Activated T-helper 17 cell treated with anti-CD3 and anti-CD28 coated beads, Interleukin-2, amount 50 U/mL, for 72 hours (primary cell): ENCODE data around the gene ARAF. TPM values are rescaled to one million over a fixed set of nuclear protein-coding genes. Genes with fewer than 3 reads are reported as not detected.
A peak's percentile ranks its signal among the peaks of the same experiment; 100 is the strongest.
"Not testable (repeated sequence)": the region's sequence is repeated elsewhere in the genome, so short reads cannot be mapped to it uniquely, and the experiment has no call there.

Experiments used
- ATAC-seq: fragments of 150-1000 bp; cut with Tn5 transposase; replicated peaks from 2 replicates; pipeline ENCODE4 v1.10.0; 2021; ENCODE audit warnings: mild to moderate bottlenecking, moderate library complexity
- H3K27ac Mint-ChIP-seq: one replicate; pipeline ENCODE4 v1.8.0; 2022; ENCODE audit warnings: mixed read lengths
- H3K27me3 Mint-ChIP-seq: one replicate; pipeline ENCODE4 v1.8.0; 2022; ENCODE audit warnings: mixed read lengths
- H3K36me3 Mint-ChIP-seq: one replicate; pipeline ENCODE4 v1.8.0; 2022; ENCODE audit warnings: low read depth, mild to moderate bottlenecking, mixed read lengths
- H3K4me1 Mint-ChIP-seq: one replicate; pipeline ENCODE4 v1.8.0; 2022; ENCODE audit warnings: mixed read lengths
- H3K4me3 Mint-ChIP-seq: one replicate; pipeline ENCODE4 v1.8.0; 2022; ENCODE audit warnings: mild to moderate bottlenecking, mixed read lengths
- H3K9me3 Mint-ChIP-seq: one replicate; pipeline ENCODE4 v1.8.0; 2022; ENCODE audit warnings: mixed read lengths
- total RNA-seq, 2 donors: library from RNA; stranded (reverse); gene quantifications; one replicate each; pipeline ENCODE4 v1.2.3, GENCODE V29; 2022

ARAF gene
- total RNA-seq, 2 donors from 2014 or later, result 74.8 to 75.5 TPM

DNA sequence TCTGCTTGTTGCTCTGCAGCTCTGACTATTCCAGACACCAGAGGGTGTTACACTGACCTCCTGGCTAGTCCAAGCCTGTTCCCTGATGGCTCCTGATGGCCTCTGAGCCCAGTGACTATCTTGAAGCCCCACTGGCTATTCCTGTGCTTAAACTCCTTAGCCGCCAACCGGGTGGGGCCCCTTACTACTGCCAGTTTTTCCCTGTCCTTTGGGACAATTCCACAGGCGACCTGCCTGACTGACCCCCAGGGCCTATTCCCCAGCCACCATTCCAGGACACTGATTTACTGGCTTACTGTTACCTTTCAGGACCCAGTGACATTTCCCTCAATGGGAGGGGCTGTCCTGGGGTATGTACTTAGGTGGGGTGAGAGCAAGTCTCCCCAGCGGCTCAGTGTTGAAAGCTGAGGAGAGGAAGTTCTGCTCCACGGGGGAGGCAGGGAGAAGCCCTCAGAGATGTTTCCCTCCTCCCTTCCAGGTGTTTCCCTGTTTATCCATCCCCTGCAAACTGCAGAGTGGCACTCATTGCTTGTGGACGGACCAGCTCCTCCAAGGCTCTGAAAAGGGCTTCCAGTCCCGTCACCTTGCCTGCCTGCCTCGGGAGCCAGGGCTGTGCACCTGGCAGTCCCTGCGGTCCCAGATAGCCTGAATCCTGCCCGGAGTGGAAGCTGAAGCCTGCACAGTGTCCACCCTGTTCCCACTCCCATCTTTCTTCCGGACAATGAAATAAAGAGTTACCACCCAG is 25.2 kb downstream of the ARAF start:
- no peak overlapping the region for H3K4me3 Mint-ChIP-seq
- no peaks in the 10 kb centered on the region for H3K9me3 Mint-ChIP-seq
- peaks cover 16% of the 10 kb centered on the region for H3K4me1 Mint-ChIP-seq
- no peaks in the 10 kb centered on the region for H3K27me3 Mint-ChIP-seq
- H3K27ac Mint-ChIP-seq, result no peak overlapping the region
- peaks cover 31% of the 10 kb centered on the region for H3K36me3 Mint-ChIP-seq
- ATAC-seq, result no peak

DNA sequence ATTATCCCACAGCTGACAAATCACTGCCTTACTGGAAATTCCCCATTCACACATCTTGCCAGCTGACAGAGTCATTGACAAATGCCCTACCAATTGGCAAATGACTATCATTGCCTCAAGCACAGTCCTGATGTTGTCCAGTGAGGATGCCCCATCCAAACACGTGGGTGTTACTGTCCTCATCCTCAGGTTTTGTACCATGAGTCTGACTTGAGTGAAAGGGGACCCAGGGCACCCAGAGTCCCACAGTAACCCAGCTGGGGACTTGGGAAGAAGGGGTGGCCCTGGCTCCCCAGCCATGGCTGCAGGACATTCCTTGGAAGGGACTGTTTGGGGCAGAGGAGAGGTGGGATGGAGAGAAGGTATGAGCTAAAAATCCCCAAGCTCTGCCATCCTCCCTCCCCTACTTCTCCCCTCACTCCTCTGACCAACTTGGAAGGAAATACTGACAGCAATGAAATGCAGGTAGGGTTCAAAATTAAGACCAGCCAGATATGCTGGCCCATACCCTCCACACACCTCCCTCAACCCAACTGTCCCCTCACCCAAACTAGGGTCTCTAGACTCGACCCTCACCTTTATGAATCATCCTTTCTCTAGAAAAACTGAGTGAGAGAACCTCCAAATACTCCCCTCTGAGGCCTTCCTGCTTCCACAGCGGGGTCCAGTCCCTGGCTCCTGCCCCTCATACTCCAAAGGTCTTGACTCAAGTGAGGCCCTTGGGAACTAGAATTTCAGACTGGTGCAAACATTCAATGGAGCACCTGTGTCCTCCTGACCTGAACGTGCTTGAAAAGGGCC is 26.3 kb downstream of the ARAF start:
- Mint-ChIP-seq H3K36me3 (peaks cover 29% of the 10 kb centered on the region), H3K4me3 (no peak overlapping the region), H3K4me1 (peaks cover 9% of the 10 kb centered on the region), H3K9me3 (no peaks in the 10 kb centered on the region), H3K27ac (no peak overlapping the region), H3K27me3 (no peaks in the 10 kb centered on the region)
- ATAC-seq, result peak; percentile 4

DNA sequence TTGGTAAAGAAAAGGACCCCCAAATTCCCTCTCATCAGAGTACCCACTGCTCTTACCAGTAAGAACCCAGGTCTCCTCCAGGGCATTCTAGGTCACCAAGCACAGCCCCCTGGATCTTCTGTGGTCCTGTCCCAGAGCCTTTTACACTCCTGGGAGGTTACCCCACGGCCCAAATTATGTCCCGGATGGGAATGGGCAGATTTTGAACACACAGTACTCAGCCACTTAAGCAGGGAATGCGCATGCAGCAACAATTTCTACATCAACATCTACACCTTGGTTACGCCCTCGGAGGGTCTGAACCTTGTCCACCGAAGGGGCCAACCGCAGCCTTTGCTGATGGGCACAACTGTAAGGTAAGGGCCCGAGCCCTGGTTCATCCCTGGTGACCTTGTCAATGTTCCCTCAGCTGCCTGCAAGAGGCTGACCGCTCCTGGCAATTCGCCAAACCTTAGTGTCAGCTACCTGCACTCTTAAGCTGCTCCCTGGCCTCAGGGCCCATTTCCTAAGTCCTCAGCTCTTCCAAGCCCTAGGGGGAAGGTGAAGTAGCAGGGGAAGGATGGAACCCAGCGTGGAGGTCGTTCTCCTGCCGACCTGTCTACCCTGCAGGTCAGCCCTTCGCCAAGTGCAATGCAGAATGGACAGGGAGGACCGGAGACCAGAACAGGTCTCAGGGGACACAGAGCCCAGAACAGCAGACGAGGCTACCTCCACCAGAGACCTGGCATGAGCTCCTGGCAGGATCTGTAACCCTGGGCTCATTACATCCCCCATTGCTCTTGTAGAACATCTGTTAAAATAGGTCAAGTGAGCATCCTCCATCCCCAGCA is 27.1 kb downstream of the ARAF start:
- H3K4me3 Mint-ChIP-seq, result no peak overlapping the region
- H3K36me3 Mint-ChIP-seq, result peaks cover 21% of the 10 kb centered on the region
- H3K4me1 Mint-ChIP-seq, result peaks cover 9% of the 10 kb centered on the region
- no peaks in the 10 kb centered on the region for H3K27me3 Mint-ChIP-seq
- H3K27ac Mint-ChIP-seq, result no peak overlapping the region
- ATAC-seq, result no peak
- no peaks in the 10 kb centered on the region for H3K9me3 Mint-ChIP-seq

DNA sequence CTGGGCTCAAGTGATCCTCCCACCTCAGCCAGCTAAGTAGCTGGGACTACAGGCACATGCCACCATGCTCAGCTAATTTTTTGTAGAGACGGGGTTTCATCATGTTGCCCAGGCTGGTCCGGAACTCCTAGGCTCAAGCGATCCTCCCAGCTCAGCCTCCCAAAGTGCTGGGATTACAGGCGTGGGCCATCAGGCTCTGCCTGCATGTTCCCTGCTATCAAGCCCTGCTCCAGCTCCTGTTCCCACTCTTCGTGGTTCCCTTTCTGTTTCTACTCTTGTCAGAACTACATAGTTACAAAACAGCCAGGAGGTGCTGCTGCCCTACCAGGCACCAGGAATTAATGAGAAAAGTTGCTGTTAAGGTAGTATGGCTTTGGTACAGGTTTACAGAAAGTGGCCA is 30.0 kb downstream of the ARAF start:
- ATAC-seq, result no peak
- no peak overlapping the region for H3K4me3 Mint-ChIP-seq
- no peak overlapping the region for H3K27ac Mint-ChIP-seq
- H3K9me3 Mint-ChIP-seq, result no peaks in the 10 kb centered on the region
- H3K36me3 Mint-ChIP-seq, result no peaks in the 10 kb centered on the region
- H3K27me3 Mint-ChIP-seq, result no peaks in the 10 kb centered on the region
- no peaks in the 10 kb centered on the region for H3K4me1 Mint-ChIP-seq

DNA sequence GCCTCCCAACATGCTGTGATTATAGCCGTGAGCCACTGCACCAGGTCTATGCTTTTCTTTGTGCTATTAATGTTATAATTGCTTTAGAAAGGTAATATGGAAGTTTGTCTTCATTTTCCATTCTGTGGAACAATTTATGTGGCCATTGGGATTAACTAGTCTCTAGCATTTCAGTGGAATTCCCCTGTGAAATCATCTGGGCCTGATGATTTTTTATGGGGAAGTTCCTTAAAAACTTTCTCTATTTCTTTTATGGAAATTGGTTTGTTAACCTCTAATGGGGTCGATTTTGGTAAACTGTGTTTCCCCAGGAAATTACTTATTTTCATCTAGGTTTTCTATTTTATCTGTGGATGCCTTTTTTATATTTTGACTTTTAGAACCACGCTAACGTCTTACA is 32.5 kb downstream of the ARAF start:
- no peak overlapping the region for H3K27ac Mint-ChIP-seq
- no peaks in the 10 kb centered on the region for H3K36me3 Mint-ChIP-seq
- H3K9me3 Mint-ChIP-seq, result peaks cover 4% of the 10 kb centered on the region
- H3K4me3 Mint-ChIP-seq, result no peak overlapping the region
- H3K27me3 Mint-ChIP-seq, result no peaks in the 10 kb centered on the region
- no peaks in the 10 kb centered on the region for H3K4me1 Mint-ChIP-seq
- ATAC-seq, result no peak

DNA sequence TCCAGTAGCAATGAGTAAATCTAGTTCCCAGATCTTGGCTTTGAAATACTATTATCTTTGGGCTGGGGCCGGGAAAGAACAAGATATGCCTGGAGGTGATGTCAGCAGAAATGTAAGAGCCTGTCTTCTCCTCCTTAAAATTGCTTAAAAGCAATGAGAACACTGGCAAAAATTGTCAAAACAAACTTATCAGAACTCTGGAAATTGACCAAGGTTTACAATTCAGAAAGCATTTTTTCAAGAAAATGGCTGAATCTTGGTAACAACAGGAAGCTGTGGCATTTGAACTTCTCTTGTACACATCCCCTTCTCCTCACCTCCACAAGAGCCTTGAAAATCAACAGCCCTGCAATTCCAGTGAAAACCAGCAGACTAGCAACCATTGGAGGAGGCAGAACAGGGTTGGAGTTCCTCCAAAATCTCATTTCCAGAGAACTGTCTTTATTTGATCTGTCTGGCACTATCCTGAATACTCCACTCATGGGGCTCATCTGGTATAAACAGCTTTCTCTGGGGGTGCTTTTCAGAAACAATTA is 34.8 kb downstream of the ARAF start:
- Mint-ChIP-seq H3K36me3 (no peaks in the 10 kb centered on the region), H3K4me3 (peak overlapping the region; percentile 28), H3K9me3 (peaks cover 4% of the 10 kb centered on the region), H3K27ac (peak overlapping the region; percentile 77), H3K4me1 (no peaks in the 10 kb centered on the region), H3K27me3 (no peaks in the 10 kb centered on the region)
- no peak for ATAC-seq

DNA sequence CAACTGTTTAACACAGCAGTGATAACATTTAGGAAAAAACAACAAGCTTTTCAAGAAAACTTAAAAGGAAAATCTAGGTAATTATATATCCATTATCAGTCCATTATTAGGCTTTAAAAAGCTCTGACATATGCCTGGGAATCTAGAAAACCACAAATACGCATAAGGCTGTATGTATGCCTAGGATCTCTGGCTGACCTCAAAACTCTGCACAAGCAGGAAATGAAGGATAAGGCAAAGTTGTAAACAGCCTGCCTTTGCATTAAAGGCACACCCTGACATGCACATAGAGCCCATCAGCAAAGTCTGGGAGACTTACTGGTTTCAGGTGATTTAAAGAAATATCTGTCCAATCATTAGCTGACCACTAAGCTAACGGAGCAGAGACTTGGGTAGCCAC is 35.3 kb downstream of the ARAF start:
- peaks cover 4% of the 10 kb centered on the region for H3K9me3 Mint-ChIP-seq
- no peaks in the 10 kb centered on the region for H3K27me3 Mint-ChIP-seq
- peak overlapping the region; percentile 77 for H3K27ac Mint-ChIP-seq
- H3K4me3 Mint-ChIP-seq, result peak overlapping the region; percentile 28
- H3K4me1 Mint-ChIP-seq, result no peaks in the 10 kb centered on the region
- no peaks in the 10 kb centered on the region for H3K36me3 Mint-ChIP-seq
- no peak for ATAC-seq

DNA sequence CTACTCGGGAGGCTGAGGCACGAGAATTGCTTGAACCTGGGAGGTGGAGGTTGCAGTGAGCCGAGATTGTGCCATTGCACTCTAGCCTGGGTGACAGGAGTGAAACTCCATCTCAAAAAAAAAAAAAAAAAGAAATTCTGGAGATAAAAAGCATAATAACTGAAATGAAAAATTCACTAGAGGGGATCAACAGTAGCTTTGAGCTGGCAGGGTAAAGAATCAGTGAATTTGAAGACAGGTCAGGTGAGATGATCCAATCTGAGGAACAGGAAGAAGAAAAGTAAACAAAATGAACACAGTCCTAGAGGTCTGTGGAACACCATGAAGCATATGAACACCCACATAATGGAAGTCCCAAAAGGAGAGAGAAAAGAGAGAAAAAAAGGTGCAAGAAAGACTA is 36.2 kb downstream of the ARAF start:
- Mint-ChIP-seq H3K4me1 (no peaks in the 10 kb centered on the region), H3K4me3 (no peak overlapping the region), H3K27me3 (no peaks in the 10 kb centered on the region), H3K36me3 (no peaks in the 10 kb centered on the region), H3K27ac (no peak overlapping the region), H3K9me3 (peaks cover 4% of the 10 kb centered on the region)
- no peak for ATAC-seq

DNA sequence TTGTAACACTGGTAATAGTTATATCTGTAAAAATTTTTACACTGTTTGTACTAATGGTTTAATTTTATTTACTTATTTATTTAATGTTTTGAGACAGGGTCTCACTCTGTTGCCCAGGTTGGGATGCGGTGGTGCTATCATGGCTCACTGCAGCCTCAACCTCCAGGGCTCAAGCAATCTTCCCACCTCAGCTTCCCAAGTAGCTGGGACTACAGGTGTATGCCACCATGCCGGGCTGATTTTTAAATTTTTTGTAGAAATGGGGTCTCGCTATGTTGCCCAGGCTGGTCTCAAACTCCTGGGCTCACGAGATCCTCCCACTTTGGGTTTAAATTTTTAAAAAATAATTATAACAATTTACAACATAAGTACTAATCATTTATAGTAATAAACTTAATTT is 42.1 kb downstream of the ARAF start:
- H3K4me1 Mint-ChIP-seq, H3K9me3 Mint-ChIP-seq, H3K27ac Mint-ChIP-seq, H3K27me3 Mint-ChIP-seq, H3K4me3 Mint-ChIP-seq, H3K36me3 Mint-ChIP-seq, ATAC-seq: not testable (repeated sequence)

DNA sequence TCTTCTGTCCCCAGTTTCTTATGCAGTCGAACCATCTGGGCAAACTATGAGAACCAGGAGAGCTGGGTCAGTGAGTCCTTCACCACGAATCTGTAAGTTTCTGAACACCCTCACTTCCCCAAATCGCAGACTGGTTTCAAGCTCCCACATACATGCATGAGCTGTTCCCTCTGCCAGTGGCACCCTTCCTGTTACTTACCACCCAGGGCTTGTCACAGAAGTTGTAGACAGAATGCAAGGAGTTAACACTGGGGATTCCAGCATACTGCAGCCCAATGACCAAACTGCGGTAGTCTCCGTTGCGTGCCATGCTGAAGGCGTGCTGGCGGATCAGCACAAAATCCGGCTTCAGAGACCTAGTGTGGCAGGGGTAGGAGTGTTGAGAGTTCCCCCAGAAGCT is 44.0 kb downstream of the ARAF start:
- no peak overlapping the region for H3K4me3 Mint-ChIP-seq
- no peak overlapping the region for H3K27ac Mint-ChIP-seq
- no peak for ATAC-seq
- no peaks in the 10 kb centered on the region for H3K36me3 Mint-ChIP-seq
- H3K9me3 Mint-ChIP-seq, result no peaks in the 10 kb centered on the region
- no peaks in the 10 kb centered on the region for H3K27me3 Mint-ChIP-seq
- H3K4me1 Mint-ChIP-seq, result no peaks in the 10 kb centered on the region

DNA sequence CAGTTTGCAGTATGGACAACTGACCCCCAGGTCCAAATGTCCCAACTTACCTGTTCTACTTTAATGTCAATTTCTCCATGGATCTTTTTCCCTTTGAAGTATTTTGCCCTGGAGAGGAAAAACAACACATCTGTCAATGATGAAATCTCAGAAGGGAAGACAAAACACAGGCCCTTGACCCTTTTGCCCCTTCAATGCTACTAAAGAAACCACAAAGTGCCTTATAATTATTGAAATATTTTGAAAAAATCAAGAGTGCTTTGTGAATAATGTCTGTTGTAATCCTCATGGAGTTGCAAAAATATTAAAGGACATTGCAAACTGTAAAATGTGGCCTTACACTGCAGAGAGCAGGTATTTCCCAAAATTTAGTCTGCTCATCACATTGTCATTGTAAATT is 46.1 kb downstream of the ARAF start:
- H3K27ac Mint-ChIP-seq, result no peak overlapping the region
- H3K4me1 Mint-ChIP-seq, result no peaks in the 10 kb centered on the region
- H3K27me3 Mint-ChIP-seq, result no peaks in the 10 kb centered on the region
- no peaks in the 10 kb centered on the region for H3K36me3 Mint-ChIP-seq
- no peak overlapping the region for H3K4me3 Mint-ChIP-seq
- H3K9me3 Mint-ChIP-seq, result no peaks in the 10 kb centered on the region
- ATAC-seq, result no peak

DNA sequence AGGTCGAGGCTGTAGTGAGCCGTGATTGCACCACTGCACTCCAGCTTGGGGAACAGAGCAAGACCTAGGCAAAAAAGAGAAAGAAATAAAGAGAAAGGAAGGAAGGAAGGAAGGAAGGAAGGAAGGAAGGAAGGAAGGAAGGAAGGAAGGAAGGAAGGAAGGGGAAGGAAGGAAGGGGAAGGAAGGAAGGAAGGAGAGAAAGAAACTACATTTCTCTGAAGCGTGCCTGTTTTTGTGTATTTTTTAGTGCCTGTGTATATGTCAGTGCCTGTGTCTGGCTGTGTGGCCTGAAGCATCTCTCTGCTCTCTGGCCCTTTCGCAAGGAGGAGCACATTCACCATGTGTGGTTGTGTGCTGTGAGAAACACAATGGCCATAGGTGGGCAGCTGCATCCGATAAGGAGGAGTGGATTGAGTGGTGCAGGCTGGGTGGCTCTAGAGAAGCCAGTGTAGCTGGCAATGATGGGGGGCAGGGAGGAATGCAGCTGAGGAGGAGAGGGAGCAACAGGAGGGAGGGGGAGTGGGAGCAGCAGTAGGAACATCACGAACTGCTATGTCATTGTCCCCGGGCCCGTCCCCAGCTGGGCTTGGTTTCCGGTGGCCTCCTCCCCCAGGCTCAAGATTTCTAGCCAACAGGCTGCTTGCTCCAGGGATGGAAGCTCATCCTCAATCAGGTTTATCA is 47.3 kb downstream of the ARAF start:
- Mint-ChIP-seq H3K27ac (no peak overlapping the region), H3K9me3 (no peaks in the 10 kb centered on the region), H3K27me3 (no peaks in the 10 kb centered on the region), H3K4me3 (no peak overlapping the region), H3K4me1 (no peaks in the 10 kb centered on the region), H3K36me3 (no peaks in the 10 kb centered on the region)
- no peak for ATAC-seq

DNA sequence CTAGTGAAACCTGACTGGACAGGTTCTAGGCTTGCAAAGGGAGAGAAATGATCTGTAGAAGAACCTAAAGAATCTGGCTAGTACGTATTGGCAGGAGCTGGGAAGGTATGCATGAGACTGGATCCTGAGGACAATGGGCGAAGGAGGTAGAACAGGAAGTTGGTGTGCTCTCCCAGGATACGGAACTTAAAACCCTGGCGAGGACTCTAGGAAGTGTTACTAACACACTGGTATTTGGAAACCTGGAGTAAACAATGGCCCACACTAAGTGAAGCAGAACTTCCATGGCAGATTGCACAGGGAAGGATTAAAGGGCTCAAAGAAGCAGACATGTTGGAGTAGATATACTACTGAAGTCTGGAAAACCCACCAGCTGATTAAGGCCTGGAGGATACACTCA is 49.5 kb downstream of the ARAF start:
- H3K4me3 Mint-ChIP-seq, result no peak overlapping the region
- H3K4me1 Mint-ChIP-seq, result no peaks in the 10 kb centered on the region
- ATAC-seq, result no peak
- H3K27ac Mint-ChIP-seq, result no peak overlapping the region
- no peaks in the 10 kb centered on the region for H3K36me3 Mint-ChIP-seq
- no peaks in the 10 kb centered on the region for H3K27me3 Mint-ChIP-seq
- no peaks in the 10 kb centered on the region for H3K9me3 Mint-ChIP-seq

DNA sequence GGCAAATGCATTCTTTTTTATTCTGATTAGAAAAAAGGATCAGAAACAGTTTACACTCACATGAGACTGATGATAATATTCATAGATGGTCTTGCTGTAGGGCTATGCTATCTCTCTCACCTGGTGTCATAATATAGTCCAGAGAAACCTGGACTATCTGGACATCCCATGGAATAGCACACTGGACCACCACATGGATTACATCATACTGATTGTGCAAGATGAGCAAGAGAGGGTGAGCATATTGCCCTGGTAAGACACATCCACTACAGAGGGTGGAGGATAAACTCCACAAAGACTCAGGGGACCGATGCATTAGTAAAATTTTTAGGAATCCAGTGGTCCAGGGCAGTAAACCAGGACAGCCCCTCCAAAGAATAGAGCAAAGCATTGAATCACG is 50.5 kb downstream of the ARAF start:
- no peaks in the 10 kb centered on the region for H3K27me3 Mint-ChIP-seq
- no peaks in the 10 kb centered on the region for H3K9me3 Mint-ChIP-seq
- no peak for ATAC-seq
- H3K36me3 Mint-ChIP-seq, result no peaks in the 10 kb centered on the region
- no peak overlapping the region for H3K4me3 Mint-ChIP-seq
- H3K4me1 Mint-ChIP-seq, result no peaks in the 10 kb centered on the region
- no peak overlapping the region for H3K27ac Mint-ChIP-seq
